ENCODE data around the gene KRTAP4-4.
"Not testable (repeated sequence)": the region's sequence is repeated elsewhere in the genome, so short reads cannot be mapped to it uniquely, and the experiment has no call there.

The KRTAP4-4 gene

DNA sequence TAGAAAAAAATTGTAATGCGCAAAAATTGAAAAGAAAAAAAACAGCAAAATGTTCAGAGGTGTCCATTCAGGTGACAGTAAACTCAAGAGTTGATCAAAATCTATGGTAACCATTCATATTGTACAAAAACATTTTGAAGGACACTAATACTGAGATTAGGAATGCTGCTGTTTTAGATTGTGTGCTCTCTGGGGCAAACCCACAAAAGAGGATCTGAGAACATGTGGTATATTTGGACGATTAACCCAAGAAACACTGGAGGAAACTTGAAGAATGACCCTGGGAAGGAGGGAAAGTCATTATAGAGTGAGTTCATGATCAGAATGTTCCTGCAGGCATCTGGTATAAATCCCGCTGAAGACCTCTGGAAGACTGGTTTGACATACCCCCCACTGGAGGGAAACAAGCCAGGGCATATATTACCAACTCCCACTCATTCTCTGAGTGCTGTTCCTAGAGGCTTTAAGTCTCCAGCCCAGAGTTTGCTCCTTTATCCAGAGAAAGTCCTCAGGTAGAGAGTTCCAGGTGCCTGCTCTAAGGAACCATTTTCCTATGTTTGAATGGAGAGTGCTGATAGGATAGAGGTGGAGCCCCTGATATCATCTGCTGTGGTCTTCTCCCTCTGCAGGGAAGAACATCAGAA, 16.3 kb upstream of the KRTAP4-4 start:
- TF ChIP-seq MYC (IDR thresholded peaks at IDR 0.05; ENCODE audit: low read depth, low read length) (no peak), POLR2A (IDR thresholded peaks at IDR 0.05; ENCODE audit: extremely low read depth, insufficient read length) (no peak)
- H3K4me3 ChIP-seq (ENCODE audit: low read depth, low read length) = no peak overlapping the region
- DNase-seq (ENCODE audit: low read depth) = no peak

DNA sequence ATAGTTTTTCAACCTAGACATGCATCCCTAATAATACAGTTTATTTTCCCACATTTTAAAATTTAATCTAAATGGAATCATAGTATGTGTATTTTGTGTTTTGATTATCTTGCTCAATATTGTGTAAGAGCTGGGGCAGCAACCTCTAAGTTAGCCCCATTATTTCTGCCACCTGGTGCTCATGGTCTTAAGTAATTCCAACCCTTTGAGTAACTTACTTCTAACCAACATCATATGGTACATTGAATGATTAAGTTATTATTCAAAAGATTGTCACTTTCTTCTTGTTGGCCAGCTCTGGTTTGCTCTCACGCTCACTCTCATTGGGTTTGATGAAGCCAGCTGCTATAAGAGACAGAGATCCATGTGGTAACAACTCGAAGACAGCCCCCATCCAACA, 11.3 kb upstream of the KRTAP4-4 start:
- DNase-seq (ENCODE audit: low read depth) = no peak
- TF ChIP-seq POLR2A (IDR thresholded peaks at IDR 0.05; ENCODE audit: extremely low read depth, insufficient read length) (no peak), MYC (IDR thresholded peaks at IDR 0.05; ENCODE audit: low read depth, low read length) (no peak), CTCF (IDR thresholded peaks at IDR 0.05; ENCODE audit: low read depth, low read length) (no peak), MAX (IDR thresholded peaks at IDR 0.05; ENCODE audit: low read depth, low read length) (no peak)
- no peak overlapping the region for H3K4me3 ChIP-seq (ENCODE audit: low read depth, low read length)

GRCh38 chr17:41168121-41168520, 7.6 kb upstream of the KRTAP4-4 start, which contains the start of gene KRTAP4-3:
Gene KRTAP4-3, minus strand, starts transcription at chr17:41168221. Its CDS starts 49 bp downstream, at chr17:41168172.
- H3K4me3 ChIP-seq (ENCODE audit: low read depth, low read length) = no peak within 1 kb of the TSS
- TF ChIP-seq MAX (IDR thresholded peaks at IDR 0.05; ENCODE audit: low read depth, low read length) (no peak), MYC (IDR thresholded peaks at IDR 0.05; ENCODE audit: low read depth, low read length) (no peak), CTCF (IDR thresholded peaks at IDR 0.05; ENCODE audit: low read depth, low read length) (no peak), POLR2A (IDR thresholded peaks at IDR 0.05; ENCODE audit: extremely low read depth, insufficient read length) (no peak)

GRCh38 chr17:41167561-41167960, 7.0 kb upstream of the KRTAP4-4 start:
- no peak overlapping the region for H3K4me3 ChIP-seq (ENCODE audit: low read depth, low read length)
- no peak for DNase-seq (ENCODE audit: low read depth)
- TF ChIP-seq MAX (IDR thresholded peaks at IDR 0.05; ENCODE audit: low read depth, low read length) = no peak
- TF ChIP-seq MYC (IDR thresholded peaks at IDR 0.05; ENCODE audit: low read depth, low read length) = no peak
- no peak for TF ChIP-seq POLR2A (IDR thresholded peaks at IDR 0.05; ENCODE audit: extremely low read depth, insufficient read length)
- no peak for TF ChIP-seq CTCF (IDR thresholded peaks at IDR 0.05; ENCODE audit: low read depth, low read length)

More at GRCh38 chr17:41168121-41168520, 7.6 kb upstream of the KRTAP4-4 start, which contains the start of gene KRTAP4-3:
- no peak for DNase-seq (ENCODE audit: low read depth)

DNA sequence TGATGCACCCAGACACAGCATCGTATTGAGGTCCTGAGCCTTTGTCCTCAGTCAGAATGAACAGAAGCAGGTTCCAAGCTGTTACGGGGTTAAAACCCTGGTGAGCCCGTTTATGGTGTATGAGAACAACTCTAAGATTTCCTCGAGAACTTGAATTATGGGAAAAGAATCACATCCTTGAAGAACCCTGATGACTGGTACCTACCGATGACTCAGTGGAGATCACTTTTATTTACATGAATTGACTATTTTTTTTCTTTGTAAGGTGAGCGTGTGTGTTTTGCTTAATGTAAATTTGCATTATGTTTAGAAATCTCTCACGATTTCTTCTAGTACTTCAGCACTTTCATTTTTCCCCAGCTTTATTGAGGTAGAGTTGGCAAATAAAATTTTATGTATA, 3.3 kb upstream of the KRTAP4-4 start:
- TF ChIP-seq POLR2A (IDR thresholded peaks at IDR 0.05; ENCODE audit: extremely low read depth, insufficient read length) = no peak
- no peak for TF ChIP-seq MYC (IDR thresholded peaks at IDR 0.05; ENCODE audit: low read depth, low read length)
- no peak for TF ChIP-seq CTCF (IDR thresholded peaks at IDR 0.05; ENCODE audit: low read depth, low read length)
- TF ChIP-seq MAX (IDR thresholded peaks at IDR 0.05; ENCODE audit: low read depth, low read length) = no peak
- no peak for DNase-seq (ENCODE audit: low read depth)
- H3K4me3 ChIP-seq (ENCODE audit: low read depth, low read length) = no peak overlapping the region

DNA sequence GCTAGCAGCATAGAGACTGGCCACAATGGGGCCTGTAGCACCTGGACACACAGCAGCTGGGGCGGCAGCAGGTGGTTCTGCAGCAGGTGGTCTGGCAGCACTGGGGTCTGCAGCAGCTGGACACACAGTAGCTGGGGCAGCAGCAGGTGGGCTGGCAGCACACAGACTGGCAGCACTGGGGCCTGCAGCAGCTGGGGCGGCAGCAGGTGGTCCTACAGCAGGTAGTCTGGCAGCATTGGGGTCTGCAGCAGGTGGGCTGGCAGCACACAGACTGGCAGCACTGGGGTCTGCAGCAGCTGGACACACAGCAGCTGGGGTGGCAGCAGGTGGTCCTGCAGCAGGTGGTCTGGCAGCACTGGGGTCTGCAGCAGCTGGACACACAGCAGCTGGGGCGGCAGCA, 358 bp downstream of the KRTAP4-4 start:
- H3K4me3 ChIP-seq (ENCODE audit: low read depth, low read length); DNase-seq (ENCODE audit: low read depth): not testable (repeated sequence)

- TF ChIP-seq POLR2A (IDR thresholded peaks at IDR 0.05; ENCODE audit: extremely low read depth, insufficient read length) (no peak), MYC (IDR thresholded peaks at IDR 0.05; ENCODE audit: low read depth, low read length) (no peak), MAX (IDR thresholded peaks at IDR 0.05; ENCODE audit: low read depth, low read length) (no peak), CTCF (IDR thresholded peaks at IDR 0.05; ENCODE audit: low read depth, low read length) (no peak)
- DNase-seq (ENCODE audit: low read depth) = no peak
Measured at GRCh38 chr17:41153856-41154255, 6.7 kb downstream of the KRTAP4-4 start.

More at GRCh38 chr17:41153856-41154255, 6.7 kb downstream of the KRTAP4-4 start:
- H3K4me3 ChIP-seq (ENCODE audit: low read depth, low read length) = no peak overlapping the region
